Activated CD4-positive, alpha-beta T cell treated with anti-CD3 and anti-CD28 coated beads, Interleukin-2, amount 10 ng/mL, durations not matched to agents 7 days and 5 days (primary cell): ENCODE measurements around the gene ATP1A1. TPM values are rescaled to one million over a fixed set of nuclear protein-coding genes. Genes with fewer than 3 reads are reported as not detected.

Experiments
- CTCF ChIA-PET: fragments of 350-600 bp; sonication (Branson Sonifier 250); formaldehyde crosslinking; loops from one replicate; lab custom pipeline; 2021; ENCODE audit warnings: antibody characterized with exemption; lab: Charles Lee
- POLR2A ChIA-PET: fragments of 350-600 bp; sonication (Branson Sonifier 250); formaldehyde crosslinking; loops from one replicate; lab custom pipeline; 2021; ENCODE audit warnings: antibody characterized with exemption; lab: Charles Lee
- DNase-seq: peaks from one replicate; pipeline ENCODE4 v3.0.0-alpha.2; 2020
- H3K27ac Mint-ChIP-seq: one replicate; pipeline ENCODE4 v1.8.0; 2021; ENCODE audit warnings: mild to moderate bottlenecking, moderate library complexity, mixed read lengths
- H3K27me3 Mint-ChIP-seq: one replicate; pipeline ENCODE4 v1.8.0; 2021; ENCODE audit warnings: mixed read lengths
- H3K36me3 Mint-ChIP-seq: one replicate; pipeline ENCODE4 v1.8.0; 2021; ENCODE audit warnings: low read depth, mixed read lengths
- H3K4me1 Mint-ChIP-seq: one replicate; pipeline ENCODE4 v1.8.0; 2021; ENCODE audit warnings: mixed read lengths
- H3K4me3 Mint-ChIP-seq: one replicate; pipeline ENCODE4 v1.8.0; 2021; ENCODE audit warnings: mild to moderate bottlenecking, moderate library complexity, mixed read lengths
- H3K9me3 Mint-ChIP-seq: one replicate; pipeline ENCODE4 v1.8.0; 2021; ENCODE audit warnings: mixed read lengths
- total RNA-seq, 2 experiments: library from RNA; stranded (reverse); gene quantifications; one replicate each; pipeline ENCODE4 v1.2.3, GENCODE V29; 2021

ATP1A1 gene
- total RNA-seq, 2 experiments from 2014 or later = 260 to 274 TPM

GRCh38 chr1:116445534-116445933 is 72.5 kb downstream of the ATP1A1 start:
- Mint-ChIP-seq H3K4me1 (no peaks in the 10 kb centered on the region), H3K4me3 (no peak overlapping the region), H3K36me3 (no peaks in the 10 kb centered on the region), H3K27ac (no peak overlapping the region), H3K27me3 (peaks cover 2% of the 10 kb centered on the region), H3K9me3 (no peaks in the 10 kb centered on the region)
- DNase-seq = no peak
- ChIA-PET POLR2A (no interaction called here), CTCF (interaction anchor here (0.7 kb wide), 1 partner anchor 12 kb away, joined by 3 read pairs; no protein-coding TSS in a partner anchor)

- H3K27ac Mint-ChIP-seq = no peak overlapping the region
- ChIA-PET CTCF (no interaction called here), POLR2A (no interaction called here)
- no peaks in the 10 kb centered on the region for H3K36me3 Mint-ChIP-seq
- H3K4me1 Mint-ChIP-seq = no peaks in the 10 kb centered on the region
- no peaks in the 10 kb centered on the region for H3K9me3 Mint-ChIP-seq
- no peak overlapping the region for H3K4me3 Mint-ChIP-seq
- no peaks in the 10 kb centered on the region for H3K27me3 Mint-ChIP-seq
- no peak for DNase-seq
Measured at GRCh38 chr1:116446686-116447085, 73.6 kb downstream of the ATP1A1 start.

- H3K9me3 Mint-ChIP-seq = no peaks in the 10 kb centered on the region
- no peaks in the 10 kb centered on the region for H3K4me1 Mint-ChIP-seq
- no peak overlapping the region for H3K4me3 Mint-ChIP-seq
- H3K27ac Mint-ChIP-seq = no peak overlapping the region
- no peaks in the 10 kb centered on the region for H3K36me3 Mint-ChIP-seq
- DNase-seq = no peak
- ChIA-PET CTCF (no interaction called here), POLR2A (no interaction called here)
- no peaks in the 10 kb centered on the region for H3K27me3 Mint-ChIP-seq
Measured at GRCh38 chr1:116448785-116449385, 75.8 kb downstream of the ATP1A1 start.

- Mint-ChIP-seq H3K36me3 (no peaks in the 10 kb centered on the region), H3K4me3 (no peak overlapping the region), H3K9me3 (no peaks in the 10 kb centered on the region), H3K27me3 (no peaks in the 10 kb centered on the region), H3K4me1 (no peaks in the 10 kb centered on the region), H3K27ac (no peak overlapping the region)
- CTCF ChIA-PET = no interaction called here
- POLR2A ChIA-PET = no interaction called here
- no peak for DNase-seq
Measured at GRCh38 chr1:116449578-116449977, 76.5 kb downstream of the ATP1A1 start.

- no peaks in the 10 kb centered on the region for H3K4me1 Mint-ChIP-seq
- no peaks in the 10 kb centered on the region for H3K36me3 Mint-ChIP-seq
- H3K27me3 Mint-ChIP-seq = no peaks in the 10 kb centered on the region
- ChIA-PET POLR2A (no interaction called here), CTCF (interaction anchor here (1.1 kb wide), 1 partner anchor 34 kb away, joined by 3 read pairs; no protein-coding TSS in a partner anchor)
- DNase-seq = no peak
- no peak overlapping the region for H3K4me3 Mint-ChIP-seq
- no peak overlapping the region for H3K27ac Mint-ChIP-seq
- H3K9me3 Mint-ChIP-seq = no peaks in the 10 kb centered on the region
Measured at GRCh38 chr1:116451702-116452101, 78.7 kb downstream of the ATP1A1 start.

GRCh38 chr1:116453481-116453880 is 80.4 kb downstream of the ATP1A1 start:
- no peak overlapping the region for H3K27ac Mint-ChIP-seq
- H3K36me3 Mint-ChIP-seq = no peaks in the 10 kb centered on the region
- DNase-seq = no peak
- POLR2A ChIA-PET = no interaction called here
- no peaks in the 10 kb centered on the region for H3K27me3 Mint-ChIP-seq
- CTCF ChIA-PET = interaction anchor here (0.9 to 1.6 kb wide), 2 partner anchors 11 to 31 kb away, joined by 3 to 7 read pairs; no protein-coding TSS in a partner anchor
- H3K4me3 Mint-ChIP-seq = no peak overlapping the region
- H3K4me1 Mint-ChIP-seq = no peaks in the 10 kb centered on the region
- H3K9me3 Mint-ChIP-seq = no peaks in the 10 kb centered on the region

GRCh38 chr1:116453906-116454305 is 80.9 kb downstream of the ATP1A1 start:
- DNase-seq = no peak
- Mint-ChIP-seq H3K36me3 (no peaks in the 10 kb centered on the region), H3K4me3 (no peak overlapping the region), H3K9me3 (no peaks in the 10 kb centered on the region), H3K4me1 (no peaks in the 10 kb centered on the region), H3K27ac (no peak overlapping the region), H3K27me3 (no peaks in the 10 kb centered on the region)
- CTCF ChIA-PET = interaction anchor here (0.9 to 1.6 kb wide), 2 partner anchors 11 to 31 kb away, joined by 3 to 7 read pairs; no protein-coding TSS in a partner anchor
- POLR2A ChIA-PET = no interaction called here

Other genes starting within 250 kb of the ATP1A1 start
- 10 to 100 TPM; 22.5 to 29.2 TPM for gene CD58, start 197.8 kb downstream of the ATP1A1 start, total RNA-seq